ENCODE results near the gene ADGRB2. TPM values are rescaled to one million over a fixed set of nuclear protein-coding genes. Genes with fewer than 3 reads are reported as not detected.

ADGRB2 gene
- total RNA-seq, 1 experiment from 2014 or later, result 34.8 TPM

GRCh38 chr1:31762323-31762722 is 1.8 kb downstream of the ADGRB2 start:
- BruUV-seq (replicated peaks), result no TSS peak
- in situ Hi-C loops (cut with HindIII; ENCODE audit: low pct_unique_long_range_greater_than_20kb, low sequenced_read_pairs), result no loop called here
- Histone ChIP-seq H3K27ac (ENCODE audit: low read length) (peak overlapping the region; percentile 89), H3K27me3 (ENCODE audit: control insufficient read depth, insufficient read depth, low read length) (no peaks in the 10 kb centered on the region), H3K36me3 (ENCODE audit: control insufficient read depth, insufficient read depth, low read length) (no peaks in the 10 kb centered on the region; the same call in 1 of the 2 replicates), H3K4me1 (ENCODE audit: control insufficient read depth, insufficient read depth, low read length) (peaks cover 54% of the 10 kb centered on the region), H3K9me3 (ENCODE audit: control insufficient read depth, insufficient read depth, low read depth, low read length) (no peaks in the 10 kb centered on the region), H3K4me3 (ENCODE audit: low read depth in 2 of 2, low read length in 2 of 2) (peak overlapping the region; percentile 62 to 68)
- POLR2A ChIA-PET, result interaction anchor here (0.9 to 2.2 kb wide), 3 partner anchors 27 to 203 kb away, joined by 3 to 21 read pairs (median 3); no protein-coding TSS in a partner anchor
- CTCF ChIA-PET, result interaction anchor here (0.5 to 0.9 kb wide), 4 partner anchors 25 to 98 kb away, joined by 3 to 14 read pairs (median 6); no protein-coding TSS in a partner anchor
- TF ChIP-seq CTCF (IDR thresholded peaks at IDR 0.05), result no peak
- TF ChIP-seq REST (IDR thresholded peaks at IDR 0.05; ENCODE audit: insufficient read depth in 1 of 2, low read depth in 2 of 2, low read length in 1 of 2), result no peak
- no peak for TF ChIP-seq TCF7L2 (IDR thresholded peaks at IDR 0.05; ENCODE audit: low read depth, low read length)
- TF ChIP-seq SIN3A (IDR thresholded peaks at IDR 0.05; ENCODE audit: borderline replicate concordance, insufficient read depth, low read depth, low read length), result no peak
- TF ChIP-seq POLR2AphosphoS5 (IDR thresholded peaks at IDR 0.05; ENCODE audit: low read depth, low read length), result no peak
- ATAC-seq (peak; percentile 1; the same call in 1 of the 2 replicates), DNase-seq (ENCODE audit: low read depth, low spot score) (no peak)
- intact Hi-C loops (cut with micrococcal nuclease; ENCODE audit: unreplicated experiment), result no loop called here

- in situ Hi-C loops (cut with HindIII; ENCODE audit: low pct_unique_long_range_greater_than_20kb, low sequenced_read_pairs), result no loop called here
- H3K4me1 ChIP-seq (ENCODE audit: control insufficient read depth, insufficient read depth, low read length), result peaks cover 50% of the 10 kb centered on the region
- CTCF ChIA-PET, result interaction anchor here (0.6 to 1.1 kb wide), 3 partner anchors 8 to 191 kb away, joined by 3 to 4 read pairs (median 3); no protein-coding TSS in a partner anchor
- H3K27ac ChIP-seq (ENCODE audit: low read length), result peak overlapping the region; percentile 89
- no peaks in the 10 kb centered on the region for H3K27me3 ChIP-seq (ENCODE audit: control insufficient read depth, insufficient read depth, low read length)
- intact Hi-C loops (cut with micrococcal nuclease; ENCODE audit: unreplicated experiment), result no loop called here
- ATAC-seq (no peak), DNase-seq (ENCODE audit: low read depth, low spot score) (no peak)
- TF ChIP-seq TCF7L2 (IDR thresholded peaks at IDR 0.05; ENCODE audit: low read depth, low read length) (no peak), REST (IDR thresholded peaks at IDR 0.05; ENCODE audit: insufficient read depth in 1 of 2, low read depth in 2 of 2, low read length in 1 of 2) (no peak), SIN3A (IDR thresholded peaks at IDR 0.05; ENCODE audit: borderline replicate concordance, insufficient read depth, low read depth, low read length) (no peak), POLR2AphosphoS5 (IDR thresholded peaks at IDR 0.05; ENCODE audit: low read depth, low read length) (no peak), CTCF (IDR thresholded peaks at IDR 0.05) (no peak)
- H3K4me3 ChIP-seq (ENCODE audit: low read depth in 2 of 2, low read length in 2 of 2), result peak overlapping the region; percentile 62 to 68; a peak in 3 of 4 replicates
- POLR2A ChIA-PET, result interaction anchor here (1.0 to 2.2 kb wide), 2 partner anchors 27 to 204 kb away, joined by 3 to 21 read pairs; no protein-coding TSS in a partner anchor
- BruUV-seq (replicated peaks), result no TSS peak
- H3K36me3 ChIP-seq (ENCODE audit: control insufficient read depth, insufficient read depth, low read length), result no peaks in the 10 kb centered on the region; the same call in 1 of the 2 replicates
- H3K9me3 ChIP-seq (ENCODE audit: control insufficient read depth, insufficient read depth, low read depth, low read length), result no peaks in the 10 kb centered on the region
Measured at GRCh38 chr1:31761883-31762282, 2.3 kb downstream of the ADGRB2 start.
